Adipocyte (in vitro differentiated cells): ENCODE data around the gene NEDD4L.

ENCODE experiments used
- DNase-seq: peaks from one replicate; pipeline ENCODE4 v3.0.0-alpha.2; 2015; ENCODE audit warnings: low read depth
- H3K27me3 ChIP-seq: replicated peaks from 2 replicates; pipeline ENCODE4 v1.7.0; 2013; ENCODE audit warnings: mild to moderate bottlenecking, low read length, moderate library complexity; ENCODE audit not compliant: control insufficient read depth, insufficient read depth
- H3K36me3 ChIP-seq: 2 replicates; pipeline ENCODE4 v1.7.0; 2013; ENCODE audit warnings: low read length, mild to moderate bottlenecking, moderate library complexity; ENCODE audit not compliant: control insufficient read depth, insufficient read depth, severe bottlenecking
- H3K4me1 ChIP-seq: 2 replicates; pipeline ENCODE4 v1.7.0; 2013; ENCODE audit warnings: mild to moderate bottlenecking, low read length, moderate library complexity; ENCODE audit not compliant: control insufficient read depth, insufficient read depth
- H3K4me3 ChIP-seq: 2 replicates; pipeline ENCODE4 v1.7.0; 2013; ENCODE audit warnings: mild to moderate bottlenecking, low read length, moderate library complexity
- H3K9ac ChIP-seq: 2 replicates; pipeline ENCODE4 v1.7.0; 2013; ENCODE audit warnings: mild to moderate bottlenecking, low read length, moderate library complexity
- H3K9me3 ChIP-seq: 2 replicates; pipeline ENCODE4 v1.7.0; 2013; ENCODE audit warnings: mild to moderate bottlenecking, low read length, moderate library complexity; ENCODE audit not compliant: control insufficient read depth

NEDD4L gene

GRCh38 chr18:58055890-58056558 is 12.0 kb downstream of the NEDD4L start:
- H3K9me3 ChIP-seq, result no peaks in the 10 kb centered on the region

DNA sequence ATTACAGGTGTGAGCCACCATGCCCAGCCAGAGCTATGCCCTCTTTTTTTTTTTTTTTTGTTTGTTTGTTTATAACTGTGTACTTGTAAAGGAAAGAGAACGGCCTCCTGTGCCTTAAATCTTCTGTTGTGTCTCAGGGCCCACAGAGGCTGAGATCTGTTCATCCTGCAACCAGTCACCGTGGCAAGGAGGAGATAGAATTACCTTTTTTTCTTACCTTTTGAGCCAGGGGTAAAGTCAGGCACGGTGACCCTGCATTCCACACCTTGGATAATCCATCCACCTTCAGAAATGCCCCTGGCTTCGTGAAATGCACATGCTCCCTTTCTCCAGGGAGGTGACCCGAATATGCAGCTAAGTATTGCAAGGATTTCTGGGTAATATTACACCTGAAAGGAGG is 12.8 kb downstream of the NEDD4L start:
- Histone ChIP-seq H3K4me1 (peaks cover 14% of the 10 kb centered on the region), H3K4me3 (no peak overlapping the region), H3K9me3 (no peaks in the 10 kb centered on the region), H3K9ac (no peak overlapping the region), H3K27me3 (no peaks in the 10 kb centered on the region), H3K36me3 (no peaks in the 10 kb centered on the region)
- no peak for DNase-seq

More at GRCh38 chr18:58055890-58056558, 12.0 kb downstream of the NEDD4L start:
- no peak for DNase-seq
- Histone ChIP-seq H3K36me3 (no peaks in the 10 kb centered on the region), H3K4me3 (no peak overlapping the region), H3K9ac (no peak overlapping the region), H3K4me1 (peaks cover 14% of the 10 kb centered on the region), H3K27me3 (no peaks in the 10 kb centered on the region)

GRCh38 chr18:58057291-58057965 is 13.4 kb downstream of the NEDD4L start:
- Histone ChIP-seq H3K36me3 (no peaks in the 10 kb centered on the region), H3K4me1 (peaks cover 14% of the 10 kb centered on the region), H3K9ac (no peak overlapping the region), H3K27me3 (no peaks in the 10 kb centered on the region), H3K4me3 (no peak overlapping the region), H3K9me3 (no peaks in the 10 kb centered on the region)
- DNase-seq, result no peak

- Histone ChIP-seq H3K9ac (no peak overlapping the region), H3K27me3 (no peaks in the 10 kb centered on the region), H3K36me3 (no peaks in the 10 kb centered on the region), H3K9me3 (no peaks in the 10 kb centered on the region), H3K4me3 (no peak overlapping the region), H3K4me1 (peaks cover 12% of the 10 kb centered on the region)
- DNase-seq, result no peak
These were observed 14.7 kb downstream of the NEDD4L start for GRCh38 chr18:58058720-58059119.

DNA sequence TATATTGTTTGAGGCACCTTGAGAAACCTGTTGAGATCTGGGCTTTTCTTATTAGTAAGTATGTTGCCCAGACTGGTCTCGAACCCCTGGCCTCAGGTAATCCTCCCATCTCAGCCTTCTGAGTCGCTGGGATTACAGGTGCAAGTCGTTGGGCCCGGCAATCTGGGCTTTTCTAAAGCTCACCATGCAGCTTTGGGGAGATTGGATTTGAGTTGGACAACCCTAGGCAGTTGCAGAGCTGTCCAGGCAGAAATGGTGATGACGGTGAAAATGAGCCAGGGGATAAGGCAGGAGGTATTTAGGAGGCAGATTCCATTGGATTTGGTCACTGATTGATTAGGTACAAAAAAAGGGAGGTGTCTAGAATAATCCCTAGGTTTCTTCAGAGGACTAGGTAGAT is 16.2 kb downstream of the NEDD4L start:
- no peaks in the 10 kb centered on the region for H3K9me3 ChIP-seq
- H3K4me1 ChIP-seq, result no peaks in the 10 kb centered on the region
- H3K4me3 ChIP-seq, result no peak overlapping the region
- no peaks in the 10 kb centered on the region for H3K36me3 ChIP-seq
- H3K9ac ChIP-seq, result no peak overlapping the region
- H3K27me3 ChIP-seq, result no peaks in the 10 kb centered on the region
- no peak for DNase-seq

DNA sequence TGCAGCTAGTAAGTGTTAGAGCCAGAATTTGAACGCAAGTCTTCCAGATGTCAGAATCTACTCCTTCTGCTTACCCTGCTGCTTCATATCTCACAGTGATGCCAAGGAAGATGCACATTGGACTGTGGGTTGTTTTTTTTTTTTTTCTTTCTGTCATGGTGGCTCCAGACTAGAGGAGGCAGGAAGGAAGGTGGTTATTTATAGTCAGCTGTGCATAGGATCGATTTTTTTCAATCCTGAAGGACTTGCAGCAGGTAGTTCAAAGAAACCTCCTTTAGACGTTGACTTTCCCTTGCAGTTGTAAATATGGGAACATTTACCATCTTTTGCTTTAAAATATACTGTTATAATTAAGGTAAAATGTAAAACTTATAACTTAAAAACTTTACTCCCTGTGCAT is 17.3 kb downstream of the NEDD4L start:
- no peaks in the 10 kb centered on the region for H3K36me3 ChIP-seq
- H3K4me1 ChIP-seq, result no peaks in the 10 kb centered on the region
- DNase-seq, result no peak
- no peak overlapping the region for H3K9ac ChIP-seq
- H3K9me3 ChIP-seq, result no peaks in the 10 kb centered on the region
- no peak overlapping the region for H3K4me3 ChIP-seq
- H3K27me3 ChIP-seq, result no peaks in the 10 kb centered on the region

DNA sequence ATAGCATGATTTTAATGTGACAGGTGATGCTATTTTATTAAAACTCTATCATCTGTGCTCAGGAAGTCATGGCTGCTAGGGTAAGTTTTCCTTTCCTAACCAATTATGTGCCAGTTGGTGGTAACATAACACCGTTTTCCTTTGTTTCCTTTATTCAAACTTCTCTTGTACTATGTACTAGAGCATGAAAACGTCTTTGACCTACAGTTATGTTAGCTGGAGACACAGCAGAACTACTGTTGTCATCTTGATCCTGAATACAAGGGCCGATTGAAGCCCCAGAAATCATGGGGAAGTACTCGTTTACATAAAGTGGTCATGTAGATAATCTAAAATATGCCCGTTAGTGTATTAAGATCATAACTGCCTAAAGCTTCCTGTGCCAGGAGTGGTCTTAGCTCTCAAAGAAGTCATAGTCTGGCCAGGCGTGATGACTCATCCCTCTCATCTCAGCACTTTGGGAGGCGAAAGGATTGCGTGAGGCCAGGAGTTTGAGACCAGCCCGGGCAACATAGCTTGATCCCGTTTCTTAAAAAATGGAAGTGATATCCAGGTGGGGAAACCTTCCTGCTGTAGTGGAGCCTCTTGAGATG is 20.5 kb downstream of the NEDD4L start:
- H3K9me3 ChIP-seq, result no peaks in the 10 kb centered on the region
- no peaks in the 10 kb centered on the region for H3K27me3 ChIP-seq
- H3K9ac ChIP-seq, result no peak overlapping the region
- H3K36me3 ChIP-seq, result no peaks in the 10 kb centered on the region
- no peak overlapping the region for H3K4me3 ChIP-seq
- H3K4me1 ChIP-seq, result no peaks in the 10 kb centered on the region
- DNase-seq, result no peak

DNA sequence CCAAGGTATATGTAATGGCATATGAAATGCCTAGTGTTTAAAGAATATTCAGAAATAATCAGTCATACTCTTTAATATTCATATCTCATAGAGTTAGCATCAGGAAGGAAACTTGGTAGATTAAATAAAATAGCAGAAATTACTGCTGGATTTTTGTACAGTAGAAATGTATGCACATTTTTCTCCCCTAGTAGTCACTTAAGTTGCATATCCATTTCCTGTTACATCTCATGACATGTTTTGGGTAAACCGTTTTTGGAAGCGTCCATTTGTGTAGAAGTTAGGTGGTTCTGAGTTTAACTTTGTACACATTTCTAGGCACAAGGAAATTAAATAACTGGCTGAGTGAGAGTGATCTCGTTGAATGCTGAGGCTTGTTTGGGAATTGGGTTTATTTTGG is 21.9 kb downstream of the NEDD4L start:
- DNase-seq, result no peak
- H3K9ac ChIP-seq, result no peak overlapping the region
- H3K4me1 ChIP-seq, result no peaks in the 10 kb centered on the region
- no peaks in the 10 kb centered on the region for H3K9me3 ChIP-seq
- H3K36me3 ChIP-seq, result no peaks in the 10 kb centered on the region
- H3K4me3 ChIP-seq, result no peak overlapping the region
- H3K27me3 ChIP-seq, result no peaks in the 10 kb centered on the region

DNA sequence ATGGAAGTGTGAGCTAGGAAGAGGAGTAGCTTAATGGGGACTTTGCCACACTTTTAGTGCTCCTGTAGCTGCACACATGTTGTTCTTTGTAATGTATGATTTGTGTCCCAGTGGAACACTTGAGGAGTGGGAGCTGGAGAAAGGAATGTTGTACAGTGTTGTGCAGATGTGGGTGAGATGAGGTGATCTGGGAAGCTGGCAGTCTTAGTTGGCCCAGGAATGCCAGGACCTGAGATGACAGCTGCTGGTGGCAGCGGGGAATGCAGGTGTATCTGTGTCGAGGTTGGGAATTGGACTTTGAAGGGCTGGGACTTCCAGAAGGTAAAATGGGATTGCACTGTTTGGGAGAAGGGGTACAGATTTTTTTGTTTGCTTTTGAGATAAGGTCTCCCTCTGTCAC is 23.6 kb downstream of the NEDD4L start:
- Histone ChIP-seq H3K36me3 (no peaks in the 10 kb centered on the region), H3K9me3 (no peaks in the 10 kb centered on the region), H3K4me1 (no peaks in the 10 kb centered on the region), H3K27me3 (no peaks in the 10 kb centered on the region), H3K9ac (no peak overlapping the region), H3K4me3 (no peak overlapping the region)
- no peak for DNase-seq

GRCh38 chr18:58069099-58069498 is 25.1 kb downstream of the NEDD4L start:
- Histone ChIP-seq H3K4me3 (no peak overlapping the region), H3K4me1 (no peaks in the 10 kb centered on the region), H3K36me3 (no peaks in the 10 kb centered on the region), H3K27me3 (no peaks in the 10 kb centered on the region), H3K9me3 (no peaks in the 10 kb centered on the region), H3K9ac (no peak overlapping the region)
- no peak for DNase-seq

GRCh38 chr18:58069721-58070292 is 25.8 kb downstream of the NEDD4L start:
- Histone ChIP-seq H3K27me3 (no peaks in the 10 kb centered on the region), H3K9me3 (no peaks in the 10 kb centered on the region), H3K9ac (no peak overlapping the region), H3K4me1 (no peaks in the 10 kb centered on the region), H3K36me3 (no peaks in the 10 kb centered on the region), H3K4me3 (no peak overlapping the region)
- no peak for DNase-seq
